ENCODE measurements around the gene ENPP6. TPM values are rescaled to one million over a fixed set of nuclear protein-coding genes. Genes with fewer than 3 reads are reported as not detected.

ENPP6 gene
- total RNA-seq, 1 donor from 2014 or later: not detected

DNA sequence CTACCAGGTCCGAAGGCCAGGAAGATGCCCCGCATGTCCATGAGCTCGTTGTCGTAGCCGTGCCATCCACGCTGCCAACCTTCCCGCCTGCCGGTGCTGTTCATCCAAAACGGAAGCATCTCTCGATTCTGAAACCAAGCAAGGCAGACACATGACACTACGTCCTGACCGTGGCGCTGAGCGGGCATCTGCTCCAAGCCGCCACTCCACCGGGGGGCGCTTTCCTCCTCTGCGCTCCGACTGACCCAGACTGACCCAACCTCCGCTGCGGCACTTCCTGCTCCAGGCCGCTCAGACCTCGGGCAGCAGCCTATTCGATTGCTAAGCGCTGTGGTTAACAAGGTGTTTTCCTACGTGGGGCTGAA lies 120.5 kb downstream of the ENPP6 start:
- Mint-ChIP-seq H3K4me3 (ENCODE audit: unreplicated experiment) (no peak overlapping the region), H3K4me1 (ENCODE audit: low read depth, unreplicated experiment) (peaks cover 8% of the 10 kb centered on the region), H3K36me3 (ENCODE audit: unreplicated experiment) (no peaks in the 10 kb centered on the region), H3K27me3 (ENCODE audit: unreplicated experiment) (no peaks in the 10 kb centered on the region), H3K27ac (ENCODE audit: unreplicated experiment) (no peak overlapping the region), H3K9me3 (ENCODE audit: unreplicated experiment) (peaks cover 6% of the 10 kb centered on the region)
- TF ChIP-seq, protein P1, sequence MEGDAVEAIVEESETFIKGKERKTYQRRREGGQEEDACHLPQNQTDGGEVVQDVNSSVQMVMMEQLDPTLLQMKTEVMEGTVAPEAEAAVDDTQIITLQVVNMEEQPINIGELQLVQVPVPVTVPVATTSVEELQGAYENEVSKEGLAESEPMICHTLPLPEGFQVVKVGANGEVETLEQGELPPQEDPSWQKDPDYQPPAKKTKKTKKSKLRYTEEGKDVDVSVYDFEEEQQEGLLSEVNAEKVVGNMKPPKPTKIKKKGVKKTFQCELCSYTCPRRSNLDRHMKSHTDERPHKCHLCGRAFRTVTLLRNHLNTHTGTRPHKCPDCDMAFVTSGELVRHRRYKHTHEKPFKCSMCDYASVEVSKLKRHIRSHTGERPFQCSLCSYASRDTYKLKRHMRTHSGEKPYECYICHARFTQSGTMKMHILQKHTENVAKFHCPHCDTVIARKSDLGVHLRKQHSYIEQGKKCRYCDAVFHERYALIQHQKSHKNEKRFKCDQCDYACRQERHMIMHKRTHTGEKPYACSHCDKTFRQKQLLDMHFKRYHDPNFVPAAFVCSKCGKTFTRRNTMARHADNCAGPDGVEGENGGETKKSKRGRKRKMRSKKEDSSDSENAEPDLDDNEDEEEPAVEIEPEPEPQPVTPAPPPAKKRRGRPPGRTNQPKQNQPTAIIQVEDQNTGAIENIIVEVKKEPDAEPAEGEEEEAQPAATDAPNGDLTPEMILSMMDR (IDR thresholded peaks at IDR 0.05; ENCODE audit: partially characterized antibody, unreplicated experiment): no peak
- DNase-seq: no peak

DNA sequence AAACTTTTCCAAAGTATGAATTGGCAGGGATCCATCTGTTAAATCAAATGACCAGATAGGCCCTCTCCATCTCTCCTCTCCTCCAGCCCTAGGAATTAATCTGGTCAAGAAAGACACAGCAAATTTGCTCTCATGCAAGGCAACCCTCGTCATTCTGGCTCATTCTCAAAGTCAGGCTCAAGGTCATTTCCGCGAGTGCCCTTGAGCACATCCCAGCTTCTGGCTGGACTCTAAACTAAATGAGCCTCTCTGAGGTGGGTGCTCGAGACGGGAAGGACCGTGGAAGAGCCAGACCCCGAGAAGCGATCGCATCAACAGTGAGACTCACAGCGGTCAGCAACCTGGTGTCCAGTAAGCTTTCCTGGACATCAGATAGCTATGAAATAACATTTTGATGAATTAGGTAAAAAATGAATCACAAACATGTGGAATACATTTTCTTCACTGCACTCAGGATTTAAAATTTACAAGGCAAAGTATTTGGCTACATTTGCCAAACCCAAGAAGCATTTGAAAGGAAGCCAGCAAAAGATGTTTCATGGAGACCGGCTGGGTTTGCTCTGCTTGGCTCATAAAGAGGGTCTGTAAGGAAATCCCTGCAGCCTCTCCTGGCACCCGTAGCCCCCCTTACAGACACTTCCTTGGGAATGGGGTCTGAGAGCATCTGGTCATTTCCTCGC lies 121.0 kb downstream of the ENPP6 start:
- TF ChIP-seq, protein P1 (IDR thresholded peaks at IDR 0.05; ENCODE audit: partially characterized antibody, unreplicated experiment): no peak
- H3K4me1 Mint-ChIP-seq (ENCODE audit: low read depth, unreplicated experiment): peaks cover 8% of the 10 kb centered on the region

DNA sequence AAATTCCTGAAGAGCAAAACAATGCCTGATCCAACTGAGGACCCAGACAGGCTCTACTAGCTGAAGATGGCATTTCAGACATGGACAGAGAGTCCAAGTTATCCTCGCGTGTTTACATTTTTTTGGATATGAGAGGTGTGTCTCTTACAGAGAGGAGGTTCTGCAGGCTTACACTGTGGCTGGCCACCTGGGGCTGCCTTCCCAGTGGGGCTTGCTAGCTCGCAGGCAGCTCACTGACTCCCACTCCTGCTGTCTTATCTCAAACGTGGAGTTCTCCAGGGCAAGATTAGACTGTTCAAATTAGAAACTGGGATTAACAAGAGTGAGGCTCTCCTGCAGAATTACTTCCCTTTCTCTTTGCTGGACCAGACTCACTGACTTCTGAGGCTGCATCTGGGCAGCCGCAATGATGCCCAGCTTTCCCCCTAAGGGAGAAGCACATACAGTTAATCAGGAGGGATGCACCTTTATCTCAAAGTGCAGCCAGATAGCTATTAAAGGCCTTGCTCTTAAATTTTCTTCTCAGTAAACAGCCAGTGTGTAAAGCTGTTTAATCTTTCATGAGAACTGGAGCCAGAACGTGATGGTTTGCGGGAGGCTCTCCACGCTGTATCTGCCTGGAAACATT lies 123.0 kb downstream of the ENPP6 start:
- no peak overlapping the region for H3K4me3 Mint-ChIP-seq (ENCODE audit: unreplicated experiment)
- H3K9me3 Mint-ChIP-seq (ENCODE audit: unreplicated experiment): peaks cover 3% of the 10 kb centered on the region
- H3K27me3 Mint-ChIP-seq (ENCODE audit: unreplicated experiment): peaks cover 2% of the 10 kb centered on the region
- no peaks in the 10 kb centered on the region for H3K36me3 Mint-ChIP-seq (ENCODE audit: unreplicated experiment)
- TF ChIP-seq, protein P1 (IDR thresholded peaks at IDR 0.05; ENCODE audit: partially characterized antibody, unreplicated experiment): no peak
- H3K4me1 Mint-ChIP-seq (ENCODE audit: low read depth, unreplicated experiment): peaks cover 2% of the 10 kb centered on the region
- H3K27ac Mint-ChIP-seq (ENCODE audit: unreplicated experiment): no peak overlapping the region
- no peak for DNase-seq

More for the DNA sequence above, 121.0 kb downstream of the ENPP6 start:
- H3K9me3 Mint-ChIP-seq (ENCODE audit: unreplicated experiment): peaks cover 6% of the 10 kb centered on the region
- H3K27me3 Mint-ChIP-seq (ENCODE audit: unreplicated experiment): no peaks in the 10 kb centered on the region
- no peaks in the 10 kb centered on the region for H3K36me3 Mint-ChIP-seq (ENCODE audit: unreplicated experiment)
- DNase-seq: no peak
- no peak overlapping the region for H3K27ac Mint-ChIP-seq (ENCODE audit: unreplicated experiment)
- H3K4me3 Mint-ChIP-seq (ENCODE audit: unreplicated experiment): no peak overlapping the region

DNA sequence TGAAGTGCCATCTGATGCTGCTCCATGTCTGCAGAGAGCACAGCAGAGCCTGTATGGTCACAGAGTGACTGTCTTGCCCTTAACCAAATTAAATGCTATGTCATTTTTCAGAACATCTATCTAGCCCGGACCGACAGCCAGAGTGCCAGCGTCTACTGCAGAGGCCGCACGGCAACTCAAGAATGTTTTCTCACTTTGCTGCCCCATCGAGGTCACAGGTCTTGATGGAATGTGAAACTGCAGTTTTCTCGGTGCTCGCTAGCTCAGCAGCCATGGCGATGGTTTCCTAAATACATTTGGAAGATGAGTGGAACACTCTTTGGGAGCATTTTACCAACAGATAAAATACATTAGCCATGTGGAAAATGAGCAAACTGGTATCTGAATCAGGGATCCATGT lies 125.7 kb downstream of the ENPP6 start:
- no peak for DNase-seq
- Mint-ChIP-seq H3K4me3 (ENCODE audit: unreplicated experiment) (no peak overlapping the region), H3K27ac (ENCODE audit: unreplicated experiment) (no peak overlapping the region), H3K9me3 (ENCODE audit: unreplicated experiment) (no peaks in the 10 kb centered on the region), H3K27me3 (ENCODE audit: unreplicated experiment) (peaks cover 2% of the 10 kb centered on the region), H3K4me1 (ENCODE audit: low read depth, unreplicated experiment) (no peaks in the 10 kb centered on the region), H3K36me3 (ENCODE audit: unreplicated experiment) (peaks cover 6% of the 10 kb centered on the region)
- TF ChIP-seq, protein P1 (IDR thresholded peaks at IDR 0.05; ENCODE audit: partially characterized antibody, unreplicated experiment): no peak

DNA sequence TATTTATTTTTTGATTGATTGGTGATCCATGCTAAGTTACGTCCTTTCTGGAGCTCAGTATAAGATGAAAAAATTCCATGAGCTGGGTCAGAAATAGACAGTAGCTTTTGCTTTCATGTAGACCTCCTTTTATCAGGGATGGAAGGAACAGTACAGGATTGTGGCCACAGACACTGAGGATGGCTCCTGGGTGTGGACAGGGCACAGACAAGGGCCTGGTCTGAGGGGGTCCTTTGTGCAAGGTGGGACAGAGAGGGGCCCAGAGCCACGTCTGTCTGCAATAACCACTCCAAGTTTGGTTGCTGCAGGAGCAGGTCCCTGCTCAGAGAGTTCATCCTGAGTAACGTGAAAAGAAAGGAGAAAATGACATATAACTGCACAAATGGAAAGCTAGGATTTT lies 127.1 kb downstream of the ENPP6 start:
- H3K4me3 Mint-ChIP-seq (ENCODE audit: unreplicated experiment): no peak overlapping the region
- no peak overlapping the region for H3K27ac Mint-ChIP-seq (ENCODE audit: unreplicated experiment)
- TF ChIP-seq, protein P1 (IDR thresholded peaks at IDR 0.05; ENCODE audit: partially characterized antibody, unreplicated experiment): no peak
- no peaks in the 10 kb centered on the region for H3K4me1 Mint-ChIP-seq (ENCODE audit: low read depth, unreplicated experiment)
- H3K36me3 Mint-ChIP-seq (ENCODE audit: unreplicated experiment): peaks cover 6% of the 10 kb centered on the region
- no peaks in the 10 kb centered on the region for H3K9me3 Mint-ChIP-seq (ENCODE audit: unreplicated experiment)
- no peak for DNase-seq
- peaks cover 2% of the 10 kb centered on the region for H3K27me3 Mint-ChIP-seq (ENCODE audit: unreplicated experiment)
